CD4-positive, alpha-beta memory T cell (primary cell): ENCODE data around the gene GALR2. TPM values are rescaled to one million over a fixed set of nuclear protein-coding genes. Genes with fewer than 3 reads are reported as not detected.

Experiments
- CTCF ChIA-PET: fragments of 350-600 bp; sonication (Branson Sonifier 250); formaldehyde crosslinking; loops from one replicate; lab custom pipeline; 2021; ENCODE audit warnings: inconsistent platforms; ENCODE audit not compliant: partially characterized antibody; lab: Charles Lee
- POLR2A ChIA-PET: fragments of 350-600 bp; sonication (Branson Sonifier 250); formaldehyde crosslinking; loops from one replicate; lab custom pipeline; 2021; ENCODE audit not compliant: partially characterized antibody; lab: Charles Lee
- DNase-seq, 5 donors: peaks; one replicate each; pipeline versions ENCODE4 v3.0.0 to v3.0.0-alpha.2; 2020 to 2022; ENCODE audit warnings: mixed read lengths in 1 of 5
- H3K27ac ChIP-seq: one replicate; pipeline ENCODE4 v1.7.0; 2013; ENCODE audit warnings: low read depth, low read length
- H3K27me3 ChIP-seq: 2 replicates; pipeline ENCODE4 v1.7.0; 2013; ENCODE audit warnings: mild to moderate bottlenecking, low read length, moderate library complexity; ENCODE audit not compliant: insufficient read depth
- H3K36me3 ChIP-seq: 2 replicates; pipeline ENCODE4 v1.7.0; 2013; ENCODE audit warnings: mild to moderate bottlenecking, low read length, moderate library complexity; ENCODE audit not compliant: insufficient read depth
- H3K4me1 ChIP-seq: 2 replicates; pipeline ENCODE4 v1.7.0; 2013; ENCODE audit warnings: mild to moderate bottlenecking, low read length, moderate library complexity; ENCODE audit not compliant: insufficient read depth
- H3K4me3 ChIP-seq, 2 donors: one replicate each; pipeline ENCODE4 v1.7.0; 2013; ENCODE audit warnings: low read length in 2 of 2, mild to moderate bottlenecking in 1 of 2
- H3K9me3 ChIP-seq, 2 donors: one replicate each; pipeline ENCODE4 v1.7.0; 2013; ENCODE audit warnings: low read length in 2 of 2, control low read depth in 1 of 2; ENCODE audit not compliant: control insufficient read depth in 1 of 2
- H3K27ac Mint-ChIP-seq, 7 donors: one replicate each; pipeline ENCODE4 v1.8.0; 2020 to 2021; ENCODE audit warnings: mixed read lengths in 7 of 7, mild to moderate bottlenecking in 6 of 7, inconsistent platforms in 3 of 7, moderate library complexity in 3 of 7
- H3K27me3 Mint-ChIP-seq, 2 donors: one replicate each; pipeline ENCODE4 v1.8.0; 2020 to 2021; ENCODE audit warnings: mixed read lengths in 2 of 2
- H3K36me3 Mint-ChIP-seq, 2 donors: one replicate each; pipeline ENCODE4 v1.8.0; 2020 to 2021; ENCODE audit warnings: mixed read lengths in 2 of 2, inconsistent platforms in 1 of 2, mild to moderate bottlenecking in 1 of 2
- H3K4me1 Mint-ChIP-seq, 4 donors: one replicate each; pipeline ENCODE4 v1.8.0; 2020 to 2021; ENCODE audit warnings: mixed read lengths in 4 of 4, mild to moderate bottlenecking in 1 of 4
- H3K4me3 Mint-ChIP-seq, 8 donors: one replicate each; pipeline ENCODE4 v1.8.0; 2020 to 2021; ENCODE audit warnings: mixed read lengths in 8 of 8, mild to moderate bottlenecking in 7 of 8, moderate library complexity in 6 of 8, inconsistent platforms in 3 of 8
- H3K9me3 Mint-ChIP-seq, 8 donors: one replicate each; pipeline ENCODE4 v1.8.0; 2020 to 2021; ENCODE audit warnings: mixed read lengths in 8 of 8, mild to moderate bottlenecking in 5 of 8, inconsistent platforms in 3 of 8, moderate library complexity in 1 of 8
- intact Hi-C: fragments of 100-400 bp; cut with micrococcal nuclease; formaldehyde crosslinking; loops from one replicate; pipeline ENCODE4 v1.15.1; 2023
- polyA plus RNA-seq, 2 donors: library from polyadenylated mRNA; unstranded; fragments of 300-500 nt; fragmentation: Illumina TruSeq; gene quantifications; one replicate each; pipeline ENCODE4 v1.2.3, GENCODE V29; 2021
- total RNA-seq, 2 experiments: library from RNA; stranded (reverse); gene quantifications; one replicate each; pipeline ENCODE4 v1.2.3, GENCODE V29; 2021

The GALR2 gene
- total RNA-seq (not detected), polyA plus RNA-seq (under 1 TPM in 1 of 2 donors, not detected in 1; 0.37 TPM)

- H3K4me3 Mint-ChIP-seq: peak within 1 kb of the TSS; percentile 57 to 82 (median 74)
- H3K27ac Mint-ChIP-seq: peak within 1 kb of the TSS in 5 of 7 donors; percentile 15 to 89 (median 74)
- H3K4me3 ChIP-seq: no peak within 1 kb of the TSS
- DNase-seq: no peak
- peaks cover 17 to 21% of the 10 kb centered on the region in 2 donors for H3K27me3 Mint-ChIP-seq
- H3K36me3 ChIP-seq: no peaks in the 10 kb centered on the region
- POLR2A ChIA-PET: interaction anchor here (1.3 kb wide), 1 partner anchor 105 kb away, joined by 3 read pairs; no protein-coding TSS in a partner anchor
- intact Hi-C loops: no loop called here
- H3K27me3 ChIP-seq: peaks cover 28% of the 10 kb centered on the region
- H3K4me1 ChIP-seq: peaks cover 63% of the 10 kb centered on the region
- H3K4me1 Mint-ChIP-seq: peaks cover 38 to 71% (median 54%) of the 10 kb centered on the region in 4 donors
- CTCF ChIA-PET: no interaction called here
- peaks cover 0 to 3% (median 0%) of the 10 kb centered on the region in 8 donors for H3K9me3 Mint-ChIP-seq
- no peak within 1 kb of the TSS for H3K27ac ChIP-seq
- peaks cover 0 to 14% of the 10 kb centered on the region in 2 donors for H3K36me3 Mint-ChIP-seq
- no peaks in the 10 kb centered on the region for H3K9me3 ChIP-seq
Measured at GRCh38 chr17:76074390-76075363, at the start of gene GALR2. Gene GALR2, plus strand, starts transcription at chr17:76074781. Its CDS starts 103 bp downstream, at chr17:76074884.

- no peak overlapping the region for H3K4me3 ChIP-seq
- Mint-ChIP-seq H3K36me3 (no peaks in the 10 kb centered on the region), H3K4me3 (no peak overlapping the region), H3K27ac (no peak overlapping the region), H3K4me1 (peaks cover 7 to 14% (median 9%) of the 10 kb centered on the region in 4 donors), H3K27me3 (no peaks in the 10 kb centered on the region), H3K9me3 (no peaks in the 10 kb centered on the region)
- H3K4me1 ChIP-seq: peaks cover 12% of the 10 kb centered on the region
- ChIA-PET CTCF (interaction anchor here (1.3 kb wide), 1 partner anchor 11 kb away, joined by 5 read pairs; no protein-coding TSS in a partner anchor), POLR2A (no interaction called here)
- no peak for DNase-seq
- intact Hi-C loops: no loop called here
- H3K9me3 ChIP-seq: no peaks in the 10 kb centered on the region
- no peaks in the 10 kb centered on the region for H3K36me3 ChIP-seq
- H3K27ac ChIP-seq: no peak overlapping the region
- H3K27me3 ChIP-seq: no peaks in the 10 kb centered on the region
Measured at GRCh38 chr17:76025294-76025693, 49.3 kb upstream of the GALR2 start.

- no peaks in the 10 kb centered on the region for H3K36me3 ChIP-seq
- DNase-seq: no peak
- no peaks in the 10 kb centered on the region for H3K36me3 Mint-ChIP-seq
- H3K9me3 ChIP-seq: no peaks in the 10 kb centered on the region
- H3K27me3 ChIP-seq: no peaks in the 10 kb centered on the region
- H3K27me3 Mint-ChIP-seq: no peaks in the 10 kb centered on the region
- no peak overlapping the region for H3K27ac Mint-ChIP-seq
- H3K27ac ChIP-seq: no peak overlapping the region
- intact Hi-C loops: no loop called here
- no peaks in the 10 kb centered on the region for H3K9me3 Mint-ChIP-seq
- POLR2A ChIA-PET: no interaction called here
- peaks cover 12% of the 10 kb centered on the region for H3K4me1 ChIP-seq
- H3K4me3 Mint-ChIP-seq: no peak overlapping the region
- CTCF ChIA-PET: interaction anchor here (1.2 to 1.3 kb wide), 2 partner anchors 13 kb away, joined by 4 to 5 read pairs; no protein-coding TSS in a partner anchor
- H3K4me3 ChIP-seq: no peak overlapping the region
- peaks cover 7 to 14% (median 9%) of the 10 kb centered on the region in 4 donors for H3K4me1 Mint-ChIP-seq
Measured at GRCh38 chr17:76026714-76027158, 47.8 kb upstream of the GALR2 start.

GRCh38 chr17:76027159-76027839, 47.3 kb upstream of the GALR2 start, which contains the start of gene EVPL:
Gene EVPL, minus strand, starts transcription at chr17:76027306. Its CDS starts 108 bp downstream, at chr17:76027198.
- Histone ChIP-seq H3K9me3 (no peaks in the 10 kb centered on the region), H3K27ac (no peak within 1 kb of the TSS), H3K4me3 (no peak within 1 kb of the TSS), H3K4me1 (peaks cover 12% of the 10 kb centered on the region), H3K36me3 (no peaks in the 10 kb centered on the region), H3K27me3 (no peaks in the 10 kb centered on the region)
- DNase-seq: no peak
- Mint-ChIP-seq H3K27ac (no peak within 1 kb of the TSS), H3K27me3 (no peaks in the 10 kb centered on the region), H3K4me1 (peaks cover 7 to 14% (median 9%) of the 10 kb centered on the region in 4 donors), H3K4me3 (no peak within 1 kb of the TSS), H3K9me3 (no peaks in the 10 kb centered on the region), H3K36me3 (no peaks in the 10 kb centered on the region)
- CTCF ChIA-PET: interaction anchor here (1.2 kb wide), 1 partner anchor 13 kb away, joined by 4 read pairs; no protein-coding TSS in a partner anchor
- intact Hi-C loops: no loop called here
- POLR2A ChIA-PET: no interaction called here

- Mint-ChIP-seq H3K4me1 (peaks cover 7 to 14% (median 12%) of the 10 kb centered on the region in 4 donors), H3K4me3 (no peak overlapping the region), H3K27me3 (no peaks in the 10 kb centered on the region), H3K9me3 (no peaks in the 10 kb centered on the region), H3K27ac (peak overlapping the region in 1 of 7 donors; percentile 46), H3K36me3 (peaks cover 0 to 1% of the 10 kb centered on the region in 2 donors)
- H3K27me3 ChIP-seq: no peaks in the 10 kb centered on the region
- no peak overlapping the region for H3K4me3 ChIP-seq
- no peak overlapping the region for H3K27ac ChIP-seq
- DNase-seq: no peak
- intact Hi-C loops: no loop called here
- H3K36me3 ChIP-seq: no peaks in the 10 kb centered on the region
- POLR2A ChIA-PET: interaction anchor here (0.5 to 1.0 kb wide), 3 partner anchors 32 to 290 kb away, joined by 3 read pairs; partner anchors contain the start of gene UNK
- CTCF ChIA-PET: interaction anchor here (0.7 to 0.8 kb wide), 2 partner anchors 18 to 34 kb away, joined by 3 to 4 read pairs; no protein-coding TSS in a partner anchor
- no peaks in the 10 kb centered on the region for H3K9me3 ChIP-seq
- H3K4me1 ChIP-seq: peaks cover 12% of the 10 kb centered on the region
Measured at GRCh38 chr17:76032073-76032779, 42.4 kb upstream of the GALR2 start.

GRCh38 chr17:76032780-76033108, 41.8 kb upstream of the GALR2 start:
- CTCF ChIA-PET: no interaction called here
- H3K4me1 Mint-ChIP-seq: peaks cover 7 to 14% (median 12%) of the 10 kb centered on the region in 4 donors

More at GRCh38 chr17:76032780-76033108, 41.8 kb upstream of the GALR2 start:
- no peak overlapping the region for H3K4me3 Mint-ChIP-seq
- H3K27ac Mint-ChIP-seq: peak overlapping the region in 1 of 7 donors; percentile 46
- H3K4me1 ChIP-seq: peaks cover 12% of the 10 kb centered on the region
- intact Hi-C loops: no loop called here
- no peak overlapping the region for H3K27ac ChIP-seq
- DNase-seq: no peak
- no peaks in the 10 kb centered on the region for H3K9me3 Mint-ChIP-seq
- H3K27me3 Mint-ChIP-seq: no peaks in the 10 kb centered on the region
- no peaks in the 10 kb centered on the region for H3K9me3 ChIP-seq
- no peaks in the 10 kb centered on the region for H3K36me3 ChIP-seq
- POLR2A ChIA-PET: interaction anchor here (0.5 to 1.0 kb wide), 3 partner anchors 31 to 248 kb away, joined by 3 read pairs; partner anchors contain the start of genes SRP68 and UNK
- no peaks in the 10 kb centered on the region for H3K27me3 ChIP-seq
- no peak overlapping the region for H3K4me3 ChIP-seq
- peaks cover 0 to 6% of the 10 kb centered on the region in 2 donors for H3K36me3 Mint-ChIP-seq
